Femur (tissue), 1 donor: ENCODE measurements around the gene CD276.
"Not testable (repeated sequence)": the region's sequence is repeated elsewhere in the genome, so short reads cannot be mapped to it uniquely, and the experiment has no call there.

Source experiments
- DNase-seq: peaks from one replicate; pipeline ENCODE4 v3.0.0-alpha.2; 2017

CD276 gene

GRCh38 chr15:73685981-73686380 lies 1.8 kb downstream of the CD276 start:
- DNase-seq = no peak

- DNase-seq = peak; percentile 40
Measured at GRCh38 chr15:73686781-73687256, 2.6 kb downstream of the CD276 start.

GRCh38 chr15:73687351-73687750 lies 3.2 kb downstream of the CD276 start:
- DNase-seq = no peak

GRCh38 chr15:73688455-73688854 lies 4.3 kb downstream of the CD276 start:
- no peak for DNase-seq

- DNase-seq = no peak
Measured at GRCh38 chr15:73691396-73691795, 7.2 kb downstream of the CD276 start.

- no peak for DNase-seq
Measured at GRCh38 chr15:73694419-73694818, 10.2 kb downstream of the CD276 start.

GRCh38 chr15:73695773-73696640 lies 11.8 kb downstream of the CD276 start:
- DNase-seq = no peak

GRCh38 chr15:73696641-73697001 lies 12.4 kb downstream of the CD276 start:
- DNase-seq = no peak

- peak; percentile 97 for DNase-seq
Measured at GRCh38 chr15:73697033-73697467, 12.9 kb downstream of the CD276 start.

GRCh38 chr15:73699249-73700040 lies 15.3 kb downstream of the CD276 start:
- no peak for DNase-seq

GRCh38 chr15:73700041-73700842 lies 16.1 kb downstream of the CD276 start:
- peak; percentile 84 for DNase-seq

- DNase-seq = not testable (repeated sequence)
Measured at GRCh38 chr15:73702311-73703239, 18.4 kb downstream of the CD276 start.

GRCh38 chr15:73703601-73704000 lies 19.4 kb downstream of the CD276 start:
- not testable (repeated sequence) for DNase-seq

- not testable (repeated sequence) for DNase-seq
Measured at GRCh38 chr15:73704142-73704868, 20.1 kb downstream of the CD276 start.

GRCh38 chr15:73704869-73705645 lies 20.9 kb downstream of the CD276 start:
- DNase-seq = peak; percentile 72

- no peak for DNase-seq
Measured at GRCh38 chr15:73708691-73709090, 24.5 kb downstream of the CD276 start.

- DNase-seq = no peak
Measured at GRCh38 chr15:73709241-73709640, 25.1 kb downstream of the CD276 start.

- no peak for DNase-seq
Measured at GRCh38 chr15:73709686-73710085, 25.5 kb downstream of the CD276 start.

- DNase-seq = no peak
Measured at GRCh38 chr15:73710321-73710720, 26.1 kb downstream of the CD276 start.

GRCh38 chr15:73711526-73711925 lies 27.3 kb downstream of the CD276 start:
- DNase-seq = no peak
